ENCODE measurements around the gene PRELID3B. TPM values are rescaled to one million over a fixed set of nuclear protein-coding genes. Genes with fewer than 3 reads are reported as not detected.

PRELID3B gene
- total RNA-seq, 1 donor from 2014 or later, result 78.8 TPM

- TF ChIP-seq EZH2phosphoT487 (IDR thresholded peaks at IDR 0.05) (no peak), EZH2 (IDR thresholded peaks at IDR 0.05) (no peak), CTCF (IDR thresholded peaks at IDR 0.05) (no peak)
- H3K9me3 ChIP-seq (ENCODE audit: low read depth), result no peaks in the 10 kb centered on the region
- H4K20me1 ChIP-seq (ENCODE audit: low read depth), result peaks cover 20% of the 10 kb centered on the region
- Mint-ChIP-seq H3K4me1 (peaks cover under 1% of the 10 kb centered on the region), H3K9me3 (no peaks in the 10 kb centered on the region), H3K36me3 (peaks cover 33% of the 10 kb centered on the region), H3K4me3 (no peak overlapping the region), H3K27me3 (ENCODE audit: insufficient read depth, low read depth) (peaks cover 2% of the 10 kb centered on the region), H3K27ac (no peak overlapping the region)
- no peaks in the 10 kb centered on the region for H3F3A ChIP-seq (ENCODE audit: low read depth)
- H3K4me1 ChIP-seq, result no peaks in the 10 kb centered on the region
- H3K27me3 ChIP-seq, result no peaks in the 10 kb centered on the region
- no peak overlapping the region for H3K4me2 ChIP-seq
- peaks cover 17% of the 10 kb centered on the region for H3K79me2 ChIP-seq (ENCODE audit: low read depth)
- no peak overlapping the region for H3K27ac ChIP-seq
- H3K36me3 ChIP-seq, result peaks cover 9% of the 10 kb centered on the region
- DNase-seq (ENCODE audit: low spot score), result no peak
- no peak overlapping the region for H3K4me3 ChIP-seq
- no peak overlapping the region for H2AFZ ChIP-seq (replicated peaks)
- H3K9ac ChIP-seq, result no peak overlapping the region
These were observed 53.4 kb downstream of the PRELID3B start for GRCh38 chr20:58989196-58989595.

GRCh38 chr20:58988565-58988882 lies 54.1 kb downstream of the PRELID3B start:
- no peak overlapping the region for H3K27ac Mint-ChIP-seq
- H3K27ac ChIP-seq, result no peak overlapping the region
- no peaks in the 10 kb centered on the region for H3F3A ChIP-seq (ENCODE audit: low read depth)
- H3K4me3 Mint-ChIP-seq, result no peak overlapping the region
- TF ChIP-seq CTCF (IDR thresholded peaks at IDR 0.05) (no peak), EZH2phosphoT487 (IDR thresholded peaks at IDR 0.05) (no peak), EZH2 (IDR thresholded peaks at IDR 0.05) (no peak)
- H3K79me2 ChIP-seq (ENCODE audit: low read depth), result peaks cover 23% of the 10 kb centered on the region
- H3K9me3 ChIP-seq (ENCODE audit: low read depth), result no peaks in the 10 kb centered on the region
- H3K4me1 Mint-ChIP-seq, result peaks cover 7% of the 10 kb centered on the region
- DNase-seq (ENCODE audit: low spot score), result no peak
- peaks cover 2% of the 10 kb centered on the region for H3K27me3 Mint-ChIP-seq (ENCODE audit: insufficient read depth, low read depth)
- no peak overlapping the region for H3K4me2 ChIP-seq
- H2AFZ ChIP-seq (replicated peaks), result no peak overlapping the region
- no peak overlapping the region for H3K9ac ChIP-seq
- H3K36me3 ChIP-seq, result peaks cover 9% of the 10 kb centered on the region
- peaks cover 26% of the 10 kb centered on the region for H4K20me1 ChIP-seq (ENCODE audit: low read depth)
- no peaks in the 10 kb centered on the region for H3K4me1 ChIP-seq
- no peaks in the 10 kb centered on the region for H3K9me3 Mint-ChIP-seq
- H3K4me3 ChIP-seq, result no peak overlapping the region
- H3K36me3 Mint-ChIP-seq, result peaks cover 28% of the 10 kb centered on the region
- no peaks in the 10 kb centered on the region for H3K27me3 ChIP-seq

- Histone ChIP-seq H3K27me3 (no peaks in the 10 kb centered on the region), H3K9me3 (ENCODE audit: low read depth) (no peaks in the 10 kb centered on the region), H3K4me1 (no peaks in the 10 kb centered on the region), H3K79me2 (ENCODE audit: low read depth) (peaks cover 29% of the 10 kb centered on the region), H3K9ac (no peak overlapping the region), H4K20me1 (ENCODE audit: low read depth) (peaks cover 28% of the 10 kb centered on the region), H3K4me3 (no peak overlapping the region), H2AFZ (replicated peaks) (no peak overlapping the region), H3F3A (ENCODE audit: low read depth) (no peaks in the 10 kb centered on the region), H3K36me3 (peaks cover 9% of the 10 kb centered on the region), H3K4me2 (no peak overlapping the region), H3K27ac (no peak overlapping the region)
- no peak for TF ChIP-seq EZH2phosphoT487 (IDR thresholded peaks at IDR 0.05)
- TF ChIP-seq CTCF (IDR thresholded peaks at IDR 0.05), result no peak
- no peak for TF ChIP-seq EZH2 (IDR thresholded peaks at IDR 0.05)
- peaks cover 2% of the 10 kb centered on the region for H3K27me3 Mint-ChIP-seq (ENCODE audit: insufficient read depth, low read depth)
- H3K4me3 Mint-ChIP-seq, result no peak overlapping the region
- peaks cover 28% of the 10 kb centered on the region for H3K36me3 Mint-ChIP-seq
- H3K27ac Mint-ChIP-seq, result no peak overlapping the region
- H3K9me3 Mint-ChIP-seq, result no peaks in the 10 kb centered on the region
- peaks cover 7% of the 10 kb centered on the region for H3K4me1 Mint-ChIP-seq
- no peak for DNase-seq (ENCODE audit: low spot score)
These were observed 54.6 kb downstream of the PRELID3B start for GRCh38 chr20:58987790-58988564.

All from neural progenitor cell (in vitro differentiated cells).